DLD1 (cell line): Measurements from ENCODE around the gene ZDHHC24.

Experiments
- in situ Hi-C: cut with HindIII; loops from 2 replicates; pipeline ENCODE4 v1.10.0; 2017; ENCODE audit warnings: low sequenced_read_pairs

Gene ZDHHC24

DNA sequence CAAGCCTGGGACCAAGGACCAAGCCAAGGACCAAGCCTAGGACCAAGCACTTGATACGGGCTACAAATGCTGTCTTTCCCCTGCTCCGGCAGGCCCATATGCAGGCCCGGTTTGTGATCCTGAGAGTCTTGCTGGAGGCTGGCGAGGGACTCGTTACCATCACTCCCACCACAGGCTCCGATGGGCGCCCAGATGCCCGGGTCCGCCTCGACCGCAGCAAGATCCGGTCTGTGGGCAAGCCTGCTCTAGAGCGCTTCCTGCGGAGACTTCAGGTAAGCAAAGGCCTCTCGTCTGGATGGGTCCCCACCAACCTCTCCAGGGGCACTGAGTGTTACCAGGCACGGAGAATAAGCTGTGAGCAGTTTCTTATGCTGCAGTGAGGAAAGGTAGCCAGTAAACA is 48.6 kb downstream of the ZDHHC24 start:
- in situ Hi-C loops: no loop called here

GRCh38 chr11:66495401-66495854 is 50.4 kb downstream of the ZDHHC24 start:
- in situ Hi-C loops: no loop called here

DNA sequence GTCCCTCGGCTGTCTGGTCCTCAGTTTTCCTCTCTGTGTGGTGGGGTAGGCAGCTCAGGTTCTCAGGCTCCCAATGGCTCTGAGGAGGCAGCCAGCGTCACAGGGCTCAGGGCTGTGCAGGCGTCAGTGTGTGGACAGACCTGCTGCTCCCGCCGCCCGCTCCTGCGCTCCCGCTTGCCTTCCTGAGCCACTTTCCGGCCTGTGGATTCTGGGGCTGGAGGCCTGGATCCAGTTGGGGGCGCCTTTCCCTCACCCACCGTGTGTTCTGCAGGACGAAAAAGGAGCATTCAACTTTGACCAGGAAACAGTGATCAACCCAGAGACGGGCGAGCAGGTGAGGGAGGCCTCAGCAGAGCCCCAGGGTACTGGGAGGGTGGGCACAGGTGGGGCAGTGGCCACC is 50.9 kb downstream of the ZDHHC24 start:
- in situ Hi-C loops: no loop called here

GRCh38 chr11:66494458-66494857 is 51.4 kb downstream of the ZDHHC24 start:
- in situ Hi-C loops: no loop called here

GRCh38 chr11:66493130-66493529 is 52.7 kb downstream of the ZDHHC24 start:
- in situ Hi-C loops: no loop called here

- in situ Hi-C loops: no loop called here
Observed at GRCh38 chr11:66492161-66492865, 53.5 kb downstream of the ZDHHC24 start.

GRCh38 chr11:66491315-66491935 is 54.4 kb downstream of the ZDHHC24 start:
- in situ Hi-C loops: no loop called here

DNA sequence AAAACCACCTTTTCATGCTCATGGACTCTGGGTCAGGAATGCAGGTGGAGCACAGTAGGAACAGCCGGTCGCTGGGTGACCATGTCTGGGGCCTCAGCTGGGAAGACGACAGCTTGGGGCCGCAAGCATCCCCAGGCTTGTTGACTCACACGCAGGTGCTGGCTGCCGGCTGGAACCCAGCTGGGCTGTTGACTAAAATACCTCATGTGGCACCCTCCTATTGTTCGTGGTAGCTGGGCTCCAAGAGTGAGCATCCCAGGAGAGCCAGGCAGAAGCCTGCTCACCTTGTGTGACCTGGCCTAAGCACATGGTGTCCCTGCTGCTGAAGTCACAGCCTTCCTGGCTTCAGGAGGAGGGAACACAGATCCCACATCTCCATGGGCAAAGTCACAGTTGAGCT is 56.2 kb downstream of the ZDHHC24 start:
- in situ Hi-C loops: no loop called here

DNA sequence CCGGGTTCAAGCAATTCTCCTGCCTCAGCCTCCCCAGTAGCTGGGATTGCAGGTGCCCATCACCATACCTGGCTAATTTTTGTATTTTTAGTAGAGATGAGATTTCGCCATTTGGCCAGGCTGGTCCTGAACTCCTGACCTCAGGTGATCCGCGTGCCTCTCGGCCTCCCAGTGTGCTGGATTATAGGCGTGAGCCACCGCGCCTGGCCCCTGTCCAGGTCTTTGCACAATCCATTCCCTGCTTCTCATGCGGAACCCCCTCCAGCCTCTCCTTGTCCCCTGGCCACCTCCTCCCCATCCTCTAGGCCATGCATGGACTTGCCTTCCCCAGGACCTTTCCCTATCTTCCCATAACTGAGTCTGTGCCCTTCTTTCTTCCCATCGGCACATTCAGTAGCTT is 56.9 kb downstream of the ZDHHC24 start:
- in situ Hi-C loops: no loop called here

GRCh38 chr11:66484806-66485380 is 61.0 kb downstream of the ZDHHC24 start:
- in situ Hi-C loops: no loop called here

DNA sequence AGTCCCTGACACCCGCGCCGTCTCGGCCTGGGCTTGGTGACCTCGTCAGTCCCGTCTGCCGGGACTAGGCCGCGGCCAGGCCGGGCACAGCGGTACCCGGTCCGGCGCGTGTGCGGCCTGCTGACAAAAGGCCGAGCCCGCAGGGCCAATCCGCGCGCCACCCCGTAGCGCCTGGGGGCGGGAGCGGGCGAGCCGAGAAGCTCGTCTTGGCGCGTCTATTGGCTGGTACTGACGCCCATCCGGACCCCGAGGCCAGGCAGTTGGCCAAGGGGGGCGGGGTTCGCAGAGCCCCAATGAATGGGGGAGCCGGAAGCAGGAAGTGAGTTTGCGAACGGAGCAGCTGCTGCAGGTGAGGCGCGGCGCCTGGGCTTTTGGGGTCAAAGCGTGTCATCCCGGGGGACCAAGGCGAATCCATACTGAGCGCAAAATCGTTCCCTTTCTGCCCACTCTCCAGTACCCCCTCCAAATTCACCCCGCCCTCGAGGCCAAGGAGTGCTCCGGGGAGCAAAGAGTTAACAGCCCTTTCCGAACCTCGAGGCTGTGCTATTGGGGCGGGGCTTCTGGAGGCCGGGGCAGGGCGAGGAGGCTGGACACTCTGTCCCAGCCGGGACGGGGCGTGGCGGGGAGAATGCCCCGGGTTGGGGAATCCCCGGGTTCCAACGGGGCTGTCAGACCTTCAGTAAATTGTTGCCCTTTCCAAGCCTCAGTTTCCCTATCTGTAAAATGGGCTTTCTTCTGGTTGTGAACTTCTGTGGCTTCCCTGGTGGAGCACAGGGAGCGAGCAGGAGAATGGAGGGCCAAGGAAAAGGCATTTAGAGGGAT is 65.5 kb downstream of the ZDHHC24 start, which contains the start of gene DPP3:
Gene DPP3 (plus strand): TSS at position 318 of the 822 bp plus-strand sequence. CDS start 1,767 bp downstream, outside the sequence.
- in situ Hi-C loops: no loop called here

DNA sequence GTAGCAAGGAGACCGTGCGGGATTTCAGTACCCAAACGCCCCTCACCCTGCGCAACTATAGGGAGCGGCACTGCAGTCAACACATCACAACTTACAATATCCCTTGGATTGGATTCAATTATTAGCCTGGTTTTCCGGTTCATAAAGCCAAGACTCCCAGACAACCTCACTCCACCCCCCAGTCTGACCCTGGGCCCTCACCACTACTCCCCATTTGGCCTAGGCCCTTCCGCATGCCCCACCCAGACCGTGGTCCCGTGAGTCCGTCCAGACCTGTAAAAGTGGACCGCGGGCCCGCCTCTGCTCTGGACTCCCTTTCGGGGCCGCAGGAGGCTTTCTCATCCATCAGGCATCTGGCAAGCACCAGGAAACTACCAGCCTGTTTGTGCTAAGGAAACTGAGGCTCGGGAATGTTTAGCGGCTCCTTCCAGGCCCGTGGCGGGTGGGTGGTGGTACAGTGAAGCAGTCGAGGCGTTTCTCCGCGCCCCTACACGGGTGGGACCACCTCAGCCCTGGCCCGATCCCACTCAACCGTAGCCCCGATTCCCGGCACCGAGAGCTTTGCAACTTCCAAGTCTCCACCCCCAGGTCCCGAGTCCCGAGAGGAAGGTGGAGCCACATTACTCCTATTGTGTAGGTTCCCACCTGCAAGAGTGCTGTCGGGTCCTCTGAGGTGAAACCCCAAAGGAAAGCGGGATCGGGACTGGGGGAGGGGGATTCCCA is 66.3 kb downstream of the ZDHHC24 start:
- in situ Hi-C loops: no loop called here

- in situ Hi-C loops: no loop called here
Observed at GRCh38 chr11:66478729-66479393, 67.0 kb downstream of the ZDHHC24 start.

DNA sequence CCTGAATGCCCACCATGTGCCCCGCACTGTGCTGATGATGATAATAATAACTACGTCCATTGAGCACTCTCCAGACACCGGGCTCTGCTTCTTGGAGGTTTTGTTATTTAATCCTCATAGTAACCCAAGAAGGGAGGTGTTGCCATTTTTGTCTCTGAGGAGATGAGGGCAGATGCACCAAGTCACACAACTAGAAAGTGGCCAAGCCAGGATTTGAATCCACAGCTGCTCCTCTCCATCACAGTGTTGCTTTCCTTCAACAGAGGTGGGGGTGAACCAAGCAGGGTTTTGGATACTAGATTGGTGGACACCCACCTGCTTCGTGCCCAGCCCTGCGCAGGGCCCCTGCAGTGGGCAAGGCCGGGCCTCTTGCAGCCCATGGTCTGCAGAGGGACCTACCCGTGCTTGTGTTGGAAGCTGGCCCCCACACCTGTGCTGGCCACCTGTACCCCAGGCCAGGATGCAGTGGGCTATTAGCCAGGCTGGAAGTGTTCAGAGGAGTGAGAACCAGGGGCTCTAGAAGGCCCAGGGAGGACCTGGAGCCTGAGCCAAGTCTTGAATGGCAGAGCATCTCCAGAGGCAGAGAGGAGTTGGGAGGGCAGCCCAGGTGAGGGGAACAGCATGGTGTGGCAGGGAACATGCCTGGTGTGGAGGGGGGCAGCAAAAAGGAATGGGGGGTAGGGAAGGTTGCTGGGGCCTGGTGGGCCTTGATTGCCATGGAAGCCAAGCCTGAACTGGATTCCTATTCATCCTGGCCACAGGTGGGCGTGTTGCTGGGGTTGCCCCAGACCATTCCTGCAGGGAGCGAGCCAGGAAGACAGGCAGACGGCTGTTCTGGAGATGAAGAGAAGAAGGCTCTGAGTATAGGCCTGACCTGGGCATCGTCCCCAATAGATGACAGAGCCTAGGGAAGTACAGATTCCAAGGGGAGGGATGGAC is 68.3 kb downstream of the ZDHHC24 start:
- in situ Hi-C loops: no loop called here

- in situ Hi-C loops: no loop called here
Observed at GRCh38 chr11:66476841-66477251, 69.0 kb downstream of the ZDHHC24 start.

- in situ Hi-C loops: no loop called here
Observed at GRCh38 chr11:66476173-66476840, 69.5 kb downstream of the ZDHHC24 start.

GRCh38 chr11:66475349-66476172 is 70.3 kb downstream of the ZDHHC24 start:
- in situ Hi-C loops: no loop called here
